HepG2 (cell line): ENCODE data around the gene CBFA2T2. TPM values are rescaled to one million over a fixed set of nuclear protein-coding genes. Genes with fewer than 3 reads are reported as not detected.

Source experiments
- ATAC-seq: fragments of 200-7000 bp; cut with Tn5 transposase; 3 replicates; pipeline ENCODE4 v1.9.1; 2020; ENCODE audit warnings: mild to moderate bottlenecking, moderate library complexity
- BruUV-seq: library from RNA; stranded (reverse); fragments of 400-500 nt; replicated peaks from 2 replicates; lab custom pipeline; 2021; lab: Mats Ljungman, UMichigan
- CTCF ChIA-PET: fragments of 300-600 bp; formaldehyde crosslinking; extraction: SDS; loops from one replicate; lab custom pipeline; 2021; ENCODE audit warnings: low total read pairs, inconsistent platforms, low intra/inter-chr PET ratio; lab: Yijun Ruan, JAX
- POLR2A ChIA-PET: fragments of 350-600 bp; sonication (Branson Sonifier 250); formaldehyde crosslinking; loops from one replicate; lab custom pipeline; 2020; ENCODE audit warnings: antibody characterized with exemption, inconsistent platforms; lab: Yijun Ruan, JAX
- DNase-seq: peaks from one replicate; pipeline ENCODE4 v3.0.0-alpha.2; 2015; ENCODE audit warnings: low spot score
- FAIRE-seq: peaks from 3 replicates; lab custom pipeline; 2011; peaks lifted over from hg19 to GRCh38; lab: Jason Lieb, UNC
- H2AFZ ChIP-seq: one replicate; pipeline ENCODE4 v1.6.1; 2011; ENCODE audit warnings: low read length, inconsistent platforms
- H3K27ac ChIP-seq: fragments of 300-600 bp; 3 replicates; pipeline ENCODE4 v1.8.0; 2011; ENCODE audit warnings: mixed run types, mild to moderate bottlenecking, mixed read lengths, low read length, inconsistent platforms; ENCODE audit not compliant: insufficient read depth; ENCODE audit errors: extremely low read length
- H3K27me3 ChIP-seq, 2 experiments: fragments of 200-600 bp in 1 of 2; 2 replicates in 1 of 2; 3 replicates in 1 of 2; pipeline versions ENCODE4 v1.6.0 to v1.8.0; 2011; ENCODE audit warnings: low read length in 2 of 2, mild to moderate bottlenecking in 2 of 2, moderate library complexity in 2 of 2, inconsistent platforms in 1 of 2; ENCODE audit not compliant: insufficient read depth in 2 of 2, control insufficient read depth in 1 of 2
- H3K36me3 ChIP-seq, 2 experiments: fragments of 200-600 bp in 1 of 2; replicated peaks in 1 of 2; 2 replicates in 1 of 2; 3 replicates in 1 of 2; pipeline versions ENCODE4 v1.5.1 to v1.8.0; 2011; ENCODE audit warnings: low read length in 2 of 2, inconsistent platforms in 1 of 2; ENCODE audit not compliant: insufficient read depth in 2 of 2, control insufficient read depth in 1 of 2
- H3K4me1 ChIP-seq: 2 replicates; pipeline ENCODE4 v1.5.1; 2012; ENCODE audit warnings: low read length, inconsistent platforms; ENCODE audit not compliant: insufficient read depth
- H3K4me2 ChIP-seq: 2 replicates; pipeline ENCODE4 v1.6.0; 2011; ENCODE audit warnings: low read depth, low read length, inconsistent platforms
- H3K4me3 ChIP-seq, 3 experiments: fragments of 200-600 bp in 1 of 3; sonication (generic), shearing (Covaris generic) in 1 of 3; replicated peaks in 1 of 3; 2 replicates each; pipeline ENCODE4 v1.5.1; 2011 to 2016; ENCODE audit warnings: low read length in 3 of 3, inconsistent platforms in 2 of 3, low read depth in 2 of 3, mild to moderate bottlenecking in 2 of 3, control low read depth in 1 of 3, mixed read lengths in 1 of 3; ENCODE audit not compliant: insufficient read depth in 1 of 3
- H3K79me2 ChIP-seq: one replicate; pipeline ENCODE4 v1.6.1; 2011; ENCODE audit warnings: low read length, inconsistent platforms; ENCODE audit not compliant: insufficient read depth
- H3K9ac ChIP-seq: 2 replicates; pipeline ENCODE4 v1.6.0; 2011; ENCODE audit warnings: mild to moderate bottlenecking, low read depth, low read length, inconsistent platforms; ENCODE audit not compliant: insufficient read depth
- H3K9me3 ChIP-seq: 2 replicates; pipeline ENCODE4 v1.5.1; 2012; ENCODE audit warnings: mild to moderate bottlenecking, low read length
- H4K20me1 ChIP-seq: 2 replicates; pipeline ENCODE4 v1.6.0; 2011; ENCODE audit warnings: inconsistent platforms, mild to moderate bottlenecking, low read length, moderate library complexity; ENCODE audit not compliant: insufficient read depth
- CHD4 ChIP-seq: fragments of 200-600 bp; sonication (generic); IDR thresholded peaks from 2 replicates; pipeline ENCODE4 v1.7.0; 2017; ENCODE audit warnings: mild to moderate bottlenecking, low read length, borderline replicate concordance
- GPN1 ChIP-seq: sonication (generic); formaldehyde crosslinking; IDR thresholded peaks from 2 replicates; pipeline ENCODE4 v1.5.1; 2020; ENCODE audit warnings: missing genetic modification reagents, borderline replicate concordance
- MEIS1 ChIP-seq: sonication (generic); formaldehyde crosslinking; IDR thresholded peaks from 2 replicates; pipeline ENCODE4 v1.9.0; 2021; ENCODE audit warnings: mild to moderate bottlenecking, missing genetic modification reagents, moderate library complexity, borderline replicate concordance
- NBN ChIP-seq: fragments of 450-650 bp; conservative IDR thresholded peaks from 2 replicates; pipeline ENCODE4 v1.6.1; 2017
- NFKBIZ ChIP-seq: IDR thresholded peaks from 2 replicates; pipeline ENCODE4 v1.6.1; 2018; ENCODE audit warnings: missing genetic modification reagents, missing compliant biosample characterization
- NRL ChIP-seq: sonication (generic); formaldehyde crosslinking; IDR thresholded peaks from 2 replicates; pipeline ENCODE4 v1.5.0; 2020; ENCODE audit warnings: missing genetic modification reagents, mild to moderate bottlenecking, moderate library complexity, borderline replicate concordance
- PPARG ChIP-seq: conservative IDR thresholded peaks from 2 replicates; pipeline ENCODE4 v1.6.1; 2016; ENCODE audit warnings: missing biosample characterization, missing genetic modification reagents
- RBM39 ChIP-seq: fragments of 200-400 bp; formaldehyde crosslinking; IDR thresholded peaks from one replicate; pipeline ENCODE4 v1.6.1; 2018; ENCODE audit warnings: antibody characterized with exemption, mild to moderate bottlenecking, low read depth, low read length; ENCODE audit not compliant: poor library complexity, severe bottlenecking
- TARDBP ChIP-seq: sonication (generic); formaldehyde crosslinking; IDR thresholded peaks from 2 replicates; pipeline ENCODE4 v1.8.0; 2022; ENCODE audit warnings: mild to moderate bottlenecking, missing genetic modification reagents
- TCF7L2 ChIP-seq: IDR thresholded peaks from 2 replicates; pipeline ENCODE4 v1.6.1; 2011; ENCODE audit warnings: mild to moderate bottlenecking, low read depth, low read length, moderate library complexity
- ZBTB38 ChIP-seq: sonication (generic); formaldehyde crosslinking; IDR thresholded peaks from 2 replicates; pipeline ENCODE4 v1.5.1; 2020; ENCODE audit warnings: mild to moderate bottlenecking, missing genetic modification reagents
- ZXDC ChIP-seq: sonication (generic); formaldehyde crosslinking; IDR thresholded peaks from 2 replicates; pipeline ENCODE4 v1.5.0; 2020; ENCODE audit warnings: mild to moderate bottlenecking, missing genetic modification reagents
- WGBS: methylation state at CpG from one replicate; pipeline ENCODE4 v1.1.6; 2017; ENCODE audit warnings: low lambda C conversion rate; 5-methylcytosine and 5-hydroxymethylcytosine counted together
- in situ Hi-C: cut with HindIII; loops from 2 replicates; pipeline ENCODE4 v1.10.0; 2017; ENCODE audit warnings: low pct_unique_long_range_greater_than_20kb; ENCODE audit not compliant: extremely low pct_ligation_motif_present
- intact Hi-C: fragments of 100-400 bp; cut with micrococcal nuclease; formaldehyde crosslinking; loops from one replicate; pipeline ENCODE4 v1.10.0; 2022; ENCODE audit not compliant: unreplicated experiment
- polyA plus RNA-seq, 8 experiments: library from polyadenylated mRNA; depleted of rRNA in 3 of 8; stranded (reverse) in 7 of 8; unstranded in 1 of 8; fragments of >200 nt; fragmentation: Illumina TruSeq in 4 of 8; extraction: Trizol in 4 of 8; gene quantifications; 2 replicates each; pipeline versions ENCODE4 v1.2.1 to v1.2.3, GENCODE V29; 2011 to 2016; ENCODE audit warnings: low read depth in 4 of 8, missing spikeins in 1 of 8, mixed read lengths in 1 of 8; ENCODE audit not compliant: insufficient read depth in 1 of 8
- total RNA-seq, 5 experiments: library from RNA; depleted of rRNA; stranded (reverse); fragments of >200 nt; fragmentation: Illumina TruSeq; extraction: Trizol; gene quantifications; 2 replicates each; pipeline ENCODE4 v1.2.3, GENCODE V29; 2016; ENCODE audit warnings: low read depth in 1 of 5
- TF ChIP-seq, protein P1 (sequence below): sonication (generic); formaldehyde crosslinking; IDR thresholded peaks from 2 replicates; pipeline ENCODE4 v1.4.0; 2020; ENCODE audit warnings: mild to moderate bottlenecking, missing genetic modification reagents, borderline replicate concordance
- TF ChIP-seq, protein P2 (sequence below): sonication (generic); formaldehyde crosslinking; IDR thresholded peaks from 2 replicates; pipeline ENCODE4 v1.5.0; 2020; ENCODE audit warnings: missing genetic modification reagents
- TF ChIP-seq, protein P3 (sequence below): sonication (generic); formaldehyde crosslinking; IDR thresholded peaks from 2 replicates; pipeline ENCODE4 v1.4.0; 2020; ENCODE audit warnings: missing genetic modification reagents

The CBFA2T2 gene
- total and polyA plus RNA-seq, 2 of the 13 experiments (the other 11 are each of a cell fraction or from before 2014, with no cell fraction given): 6.3 to 21.2 TPM

DNA sequence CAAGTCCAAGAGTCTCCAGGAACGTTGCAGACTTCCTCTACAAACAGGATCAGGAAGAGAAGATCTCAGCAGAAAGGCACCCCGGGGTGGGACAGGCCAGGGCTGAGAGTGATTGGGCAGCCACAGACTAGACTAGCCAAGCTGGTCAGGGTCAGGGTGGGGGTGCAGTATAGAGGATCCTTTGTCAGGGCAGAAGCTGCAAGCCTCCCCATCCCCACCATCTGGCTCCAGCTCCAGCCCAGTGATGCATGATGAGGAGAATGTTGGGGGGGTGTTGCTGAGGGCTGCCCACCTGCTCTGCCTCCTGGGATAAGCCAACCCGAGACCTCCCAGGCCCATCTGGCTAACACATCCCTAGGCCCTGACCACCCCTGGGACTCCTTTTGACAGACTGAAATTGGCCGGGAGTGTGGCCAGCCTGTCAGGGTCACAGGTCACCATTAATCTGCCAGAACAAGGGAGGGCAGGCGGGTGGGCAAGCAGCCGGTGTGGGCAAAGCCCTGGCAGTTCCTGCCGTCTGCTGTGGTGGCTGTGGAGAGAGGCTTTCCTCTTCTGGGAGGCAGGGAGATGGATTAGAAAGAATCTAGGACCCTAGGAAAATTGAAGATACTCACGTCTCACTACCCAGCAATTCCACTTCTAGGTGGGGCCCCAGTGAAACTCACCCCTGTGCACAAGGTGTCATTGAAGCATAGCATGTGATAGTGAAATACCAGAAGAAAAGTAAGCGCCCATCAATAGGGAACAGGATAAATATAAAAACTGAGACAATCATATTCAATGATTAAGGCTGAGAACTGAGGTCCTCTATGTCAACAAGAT lies 24.2 kb upstream of the CBFA2T2 start:
- peak; percentile 92 for ATAC-seq
- Histone ChIP-seq H3K4me2 (peak overlapping the region; percentile 52), H3K27ac (no peak overlapping the region), H3K79me2 (no peaks in the 10 kb centered on the region), H3K4me3 (no peak overlapping the region; a peak in 1 of 6 replicates), H2AFZ (no peak overlapping the region), H4K20me1 (no peaks in the 10 kb centered on the region), H3K27me3 (peaks cover 0 to 4% of the 10 kb centered on the region in 2 experiments; a peak in 1 of 5 replicates), H3K4me1 (peaks cover 43% of the 10 kb centered on the region), H3K9me3 (no peaks in the 10 kb centered on the region), H3K36me3 (no peaks in the 10 kb centered on the region), H3K9ac (no peak overlapping the region)
- 12% methylated on average over 9 of the region's 9 CpGs for WGBS
- peak; percentile 78 for DNase-seq
- intact Hi-C loops (loop anchor here (2.0 kb wide), 1 partner anchor 47 kb away; no protein-coding TSS in a partner anchor), in situ Hi-C loops (no loop called here)
- ChIA-PET POLR2A (interaction anchor here (1.2 kb wide), 1 partner anchor 24 kb away, joined by 3 read pairs; the partner anchor contains the start of gene CBFA2T2), CTCF (no interaction called here)
- no peak for FAIRE-seq
- BruUV-seq: no TSS peak
- TF ChIP-seq ZXDC: no peak
- TF ChIP-seq NBN: no peak
- TF ChIP-seq ZBTB38: no peak
- no peak for TF ChIP-seq TCF7L2
- no peak for TF ChIP-seq TARDBP (CRISPR knock-in tag)
- no peak for TF ChIP-seq NFKBIZ (CRISPR knock-in tag)
- TF ChIP-seq, protein P1, sequence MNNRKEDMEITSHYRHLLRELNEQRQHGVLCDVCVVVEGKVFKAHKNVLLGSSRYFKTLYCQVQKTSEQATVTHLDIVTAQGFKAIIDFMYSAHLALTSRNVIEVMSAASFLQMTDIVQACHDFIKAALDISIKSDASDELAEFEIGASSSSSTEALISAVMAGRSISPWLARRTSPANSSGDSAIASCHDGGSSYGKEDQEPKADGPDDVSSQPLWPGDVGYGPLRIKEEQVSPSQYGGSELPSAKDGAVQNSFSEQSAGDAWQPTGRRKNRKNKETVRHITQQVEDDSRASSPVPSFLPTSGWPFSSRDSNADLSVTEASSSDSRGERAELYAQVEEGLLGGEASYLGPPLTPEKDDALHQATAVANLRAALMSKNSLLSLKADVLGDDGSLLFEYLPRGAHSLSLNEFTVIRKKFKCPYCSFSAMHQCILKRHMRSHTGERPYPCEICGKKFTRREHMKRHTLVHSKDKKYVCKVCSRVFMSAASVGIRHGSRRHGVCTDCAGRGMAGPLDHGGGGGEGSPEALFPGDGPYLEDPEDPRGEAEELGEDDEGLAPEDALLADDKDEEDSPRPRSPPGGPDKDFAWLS (CRISPR knock-in tag): no peak
- TF ChIP-seq NRL (CRISPR knock-in tag): peak; percentile 39; the same call in 1 of the 2 replicates
- TF ChIP-seq, protein P2, sequence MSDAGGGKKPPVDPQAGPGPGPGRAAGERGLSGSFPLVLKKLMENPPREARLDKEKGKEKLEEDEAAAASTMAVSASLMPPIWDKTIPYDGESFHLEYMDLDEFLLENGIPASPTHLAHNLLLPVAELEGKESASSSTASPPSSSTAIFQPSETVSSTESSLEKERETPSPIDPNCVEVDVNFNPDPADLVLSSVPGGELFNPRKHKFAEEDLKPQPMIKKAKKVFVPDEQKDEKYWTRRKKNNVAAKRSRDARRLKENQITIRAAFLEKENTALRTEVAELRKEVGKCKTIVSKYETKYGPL (CRISPR knock-in tag): no peak
- TF ChIP-seq CHD4: peak; percentile 82; the same call in 1 of the 2 replicates
- TF ChIP-seq, protein P3, sequence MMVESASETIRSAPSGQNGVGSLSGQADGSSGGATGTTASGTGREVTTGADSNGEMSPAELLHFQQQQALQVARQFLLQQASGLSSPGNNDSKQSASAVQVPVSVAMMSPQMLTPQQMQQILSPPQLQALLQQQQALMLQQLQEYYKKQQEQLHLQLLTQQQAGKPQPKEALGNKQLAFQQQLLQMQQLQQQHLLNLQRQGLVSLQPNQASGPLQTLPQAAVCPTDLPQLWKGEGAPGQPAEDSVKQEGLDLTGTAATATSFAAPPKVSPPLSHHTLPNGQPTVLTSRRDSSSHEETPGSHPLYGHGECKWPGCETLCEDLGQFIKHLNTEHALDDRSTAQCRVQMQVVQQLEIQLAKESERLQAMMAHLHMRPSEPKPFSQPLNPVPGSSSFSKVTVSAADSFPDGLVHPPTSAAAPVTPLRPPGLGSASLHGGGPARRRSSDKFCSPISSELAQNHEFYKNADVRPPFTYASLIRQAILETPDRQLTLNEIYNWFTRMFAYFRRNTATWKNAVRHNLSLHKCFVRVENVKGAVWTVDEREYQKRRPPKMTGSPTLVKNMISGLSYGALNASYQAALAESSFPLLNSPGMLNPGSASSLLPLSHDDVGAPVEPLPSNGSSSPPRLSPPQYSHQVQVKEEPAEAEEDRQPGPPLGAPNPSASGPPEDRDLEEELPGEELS (CRISPR knock-in tag): no peak
- no peak for TF ChIP-seq RBM39
- TF ChIP-seq PPARG (CRISPR knock-in tag): no peak
- 0 out of 2 replicates have a peak, but pooled peaks have one; percentile 32 for TF ChIP-seq MEIS1 (CRISPR knock-in tag)
- no peak for TF ChIP-seq GPN1 (CRISPR knock-in tag)
